H9 (cell line): ENCODE results near the gene LIM2. TPM values are rescaled to one million over a fixed set of nuclear protein-coding genes. Genes with fewer than 3 reads are reported as not detected.

ENCODE experiments used
- DNase-seq: peaks from one replicate; pipeline ENCODE4 v3.0.0-alpha.2; 2017
- H2AFZ ChIP-seq: one replicate; pipeline ENCODE4 v1.6.1; 2013; ENCODE audit warnings: mild to moderate bottlenecking, low read length, control low read depth, moderate library complexity
- H2AK5ac ChIP-seq: 2 replicates; pipeline ENCODE4 v1.6.1; 2013; ENCODE audit warnings: low read length, control low read depth, mixed read lengths; ENCODE audit not compliant: insufficient read length
- H2BK120ac ChIP-seq: one replicate; pipeline ENCODE4 v1.6.1; 2013; ENCODE audit warnings: low read depth, mild to moderate bottlenecking, low read length, control low read depth, inconsistent platforms; ENCODE audit not compliant: poor library complexity, severe bottlenecking
- H2BK12ac ChIP-seq: 2 replicates; pipeline ENCODE4 v1.6.1; 2013; ENCODE audit warnings: low read length, control low read depth, mixed read lengths, low read depth; ENCODE audit not compliant: insufficient read length
- H2BK15ac ChIP-seq: 2 replicates; pipeline ENCODE4 v1.6.1; 2013; ENCODE audit warnings: low read depth, low read length, control low read depth
- H2BK20ac ChIP-seq: one replicate; pipeline ENCODE4 v1.6.1; 2013; ENCODE audit warnings: low read depth, mild to moderate bottlenecking, low read length, control low read depth, inconsistent platforms; ENCODE audit not compliant: poor library complexity, severe bottlenecking
- H2BK5ac ChIP-seq: 2 replicates; pipeline ENCODE4 v1.6.1; 2013; ENCODE audit warnings: low read length, control low read depth, mixed read lengths; ENCODE audit not compliant: insufficient read length
- H3K14ac ChIP-seq: 2 replicates; pipeline ENCODE4 v1.6.1; 2013; ENCODE audit warnings: low read length, control low read depth; ENCODE audit not compliant: insufficient read depth
- H3K18ac ChIP-seq: 2 replicates; pipeline ENCODE4 v1.6.1; 2013; ENCODE audit warnings: low read depth, mild to moderate bottlenecking, mixed read lengths, low read length, control low read depth; ENCODE audit not compliant: insufficient read length
- H3K23ac ChIP-seq: 2 replicates; pipeline ENCODE4 v1.6.1; 2013; ENCODE audit warnings: low read length, control low read depth, mixed read lengths, low read depth; ENCODE audit not compliant: insufficient read length
- H3K23me2 ChIP-seq: 2 replicates; pipeline ENCODE4 v1.6.1; 2013; ENCODE audit warnings: low read depth, mild to moderate bottlenecking, mixed read lengths, low read length, control low read depth; ENCODE audit not compliant: insufficient read length, poor library complexity, severe bottlenecking
- H3K27ac ChIP-seq: 2 replicates; pipeline ENCODE4 v1.5.1; 2013; ENCODE audit warnings: low read length, control low read depth, mixed read lengths, low read depth; ENCODE audit not compliant: insufficient read length
- H3K27me3 ChIP-seq: 2 replicates; pipeline ENCODE4 v1.6.1; 2013; ENCODE audit warnings: low read length, control low read depth, inconsistent platforms; ENCODE audit not compliant: insufficient read depth
- H3K4ac ChIP-seq: 2 replicates; pipeline ENCODE4 v1.6.1; 2013; ENCODE audit warnings: low read depth, mild to moderate bottlenecking, control low read depth, inconsistent platforms, low read length, moderate library complexity
- H3K4me1 ChIP-seq: 2 replicates; pipeline ENCODE4 v1.6.1; 2013; ENCODE audit warnings: low read length, control low read depth, inconsistent platforms; ENCODE audit not compliant: insufficient read depth
- H3K4me2 ChIP-seq: 2 replicates; pipeline ENCODE4 v1.6.1; 2013; ENCODE audit warnings: low read length, control low read depth, mixed read lengths; ENCODE audit not compliant: insufficient read length, insufficient read depth
- H3K56ac ChIP-seq: 2 replicates; pipeline ENCODE4 v1.6.1; 2013; ENCODE audit warnings: low read depth, mild to moderate bottlenecking, mixed read lengths, low read length, control low read depth; ENCODE audit not compliant: insufficient read length
- H3K79me1 ChIP-seq: 2 replicates; pipeline ENCODE4 v1.6.1; 2013; ENCODE audit warnings: low read depth, mild to moderate bottlenecking, moderate library complexity, low read length, control low read depth, inconsistent platforms; ENCODE audit not compliant: insufficient read depth, poor library complexity, severe bottlenecking
- H3K79me2 ChIP-seq: 2 replicates; pipeline ENCODE4 v1.6.1; 2013; ENCODE audit warnings: low read length, control low read depth, inconsistent platforms; ENCODE audit not compliant: insufficient read depth
- H3K9ac ChIP-seq: 2 replicates; pipeline ENCODE4 v1.6.1; 2013; ENCODE audit warnings: low read length, control low read depth, mixed read lengths; ENCODE audit not compliant: insufficient read length; ENCODE audit errors: extremely low read depth
- H3K9me3 ChIP-seq: one replicate; pipeline ENCODE4 v1.6.1; 2013; ENCODE audit warnings: low read depth, low read length, inconsistent platforms; ENCODE audit not compliant: control insufficient read depth
- H3T11ph ChIP-seq: one replicate; pipeline ENCODE4 v1.6.1; 2013; ENCODE audit warnings: mild to moderate bottlenecking, low read length, control low read depth, inconsistent platforms
- H4K20me1 ChIP-seq: one replicate; pipeline ENCODE4 v1.6.1; 2013; ENCODE audit not compliant: control insufficient read depth, insufficient read length, insufficient read depth
- H4K5ac ChIP-seq: 2 replicates; pipeline ENCODE4 v1.6.1; 2013; ENCODE audit warnings: low read depth, mild to moderate bottlenecking, mixed read lengths, low read length, control low read depth; ENCODE audit not compliant: insufficient read length
- H4K8ac ChIP-seq: replicated peaks from 2 replicates; pipeline ENCODE4 v1.6.1; 2013; ENCODE audit warnings: low read length, control low read depth, mixed read lengths, low read depth; ENCODE audit not compliant: insufficient read length
- H4K91ac ChIP-seq: 2 replicates; pipeline ENCODE4 v1.6.1; 2013; ENCODE audit warnings: low read depth, mild to moderate bottlenecking, moderate library complexity, mixed read lengths, low read length, control low read depth; ENCODE audit not compliant: insufficient read length
- H3K27ac Mint-ChIP-seq, 3 experiments: 2 replicates in 2 of 3; 3 replicates in 1 of 3; pipeline ENCODE4 v1.8.0; 2020 to 2021; ENCODE audit warnings: mixed read lengths in 3 of 3, mild to moderate bottlenecking in 1 of 3, moderate library complexity in 1 of 3
- H3K27me3 Mint-ChIP-seq: 2 replicates; pipeline ENCODE4 v1.8.0; 2021; ENCODE audit warnings: low read depth, mild to moderate bottlenecking, moderate library complexity, mixed read lengths
- H3K36me3 Mint-ChIP-seq, 3 experiments: 2 replicates in 2 of 3; 3 replicates in 1 of 3; pipeline ENCODE4 v1.8.0; 2020 to 2021; ENCODE audit warnings: low read depth in 3 of 3, mixed read lengths in 3 of 3; ENCODE audit not compliant: insufficient read depth in 1 of 3
- H3K4me1 Mint-ChIP-seq, 2 experiments: 2 replicates each; pipeline ENCODE4 v1.8.0; 2020; ENCODE audit warnings: mixed read lengths in 2 of 2
- H3K4me3 Mint-ChIP-seq, 2 experiments: 2 replicates in 1 of 2; 3 replicates in 1 of 2; pipeline ENCODE4 v1.8.0; 2020 to 2021; ENCODE audit warnings: mild to moderate bottlenecking in 2 of 2, mixed read lengths in 2 of 2, moderate library complexity in 1 of 2
- H3K9me3 Mint-ChIP-seq, 2 experiments: 2 replicates in 1 of 2; 3 replicates in 1 of 2; pipeline ENCODE4 v1.8.0; 2020; ENCODE audit warnings: mild to moderate bottlenecking in 2 of 2, mixed read lengths in 2 of 2, moderate library complexity in 1 of 2
- CTCF ChIP-seq: fragments of 200-600 bp; sonication (generic); conservative IDR thresholded peaks from 3 replicates; pipeline ENCODE4 v1.8.0; 2021; ENCODE audit warnings: antibody characterized with exemption, mild to moderate bottlenecking
- WGBS: extraction: QIAGEN DNeasy Blood & Tissue Kit; methylation state at CpG from one replicate; pipeline ENCODE4 v1.1.7; 2013; ENCODE audit warnings: missing lambda C conversion rate, low lambda C conversion rate, mixed read lengths; ENCODE audit not compliant: insufficient read length; ENCODE audit errors: extremely low coverage; 5-methylcytosine and 5-hydroxymethylcytosine counted together
- total RNA-seq: library from RNA; stranded (reverse); gene quantifications from 2 replicates; pipeline ENCODE4 v1.2.1, GENCODE V29; 2021

The LIM2 gene
- total RNA-seq, 1 experiment from 2014 or later, result not detected

- no peak overlapping the region for H2BK15ac ChIP-seq
- no peak overlapping the region for H3K27ac ChIP-seq
- H3K27ac Mint-ChIP-seq, result peak overlapping the region in 1 of 3 experiments; percentile 86; a peak in 2 of 7 replicates
- H3K79me1 ChIP-seq, result no peaks in the 10 kb centered on the region
- H4K20me1 ChIP-seq, result no peaks in the 10 kb centered on the region
- no peaks in the 10 kb centered on the region for H3K4me1 ChIP-seq
- no peak overlapping the region for H2AK5ac ChIP-seq
- H3K9ac ChIP-seq, result no peak overlapping the region
- H3T11ph ChIP-seq, result no peak overlapping the region
- H3K4me3 Mint-ChIP-seq, result peak overlapping the region; percentile 12 to 66; a peak in 2 of 5 replicates
- no peak overlapping the region for H3K4ac ChIP-seq
- H3K36me3 Mint-ChIP-seq, result peaks cover 10 to 25% (median 12%) of the 10 kb centered on the region in 3 experiments
- no peak overlapping the region for H2BK20ac ChIP-seq
- H3K56ac ChIP-seq, result no peak overlapping the region
- H4K5ac ChIP-seq, result no peak overlapping the region
- H3K14ac ChIP-seq, result no peak overlapping the region
- no peaks in the 10 kb centered on the region for H3K27me3 ChIP-seq
- H3K4me1 Mint-ChIP-seq, result peaks cover 19 to 36% of the 10 kb centered on the region in 2 experiments
- no peak overlapping the region for H2AFZ ChIP-seq
- H3K9me3 ChIP-seq, result no peaks in the 10 kb centered on the region
- no peak overlapping the region for H3K4me2 ChIP-seq
- DNase-seq, result no peak
- no CpG with 5 or more reads among the region's 2 CpGs for WGBS
- no peak for TF ChIP-seq CTCF
- H4K8ac ChIP-seq, result no peak overlapping the region
- no peak overlapping the region for H2BK120ac ChIP-seq
- peaks cover 8% of the 10 kb centered on the region for H3K23me2 ChIP-seq
- no peak overlapping the region for H4K91ac ChIP-seq
- no peak overlapping the region for H2BK12ac ChIP-seq
- H3K79me2 ChIP-seq, result no peaks in the 10 kb centered on the region
- peaks cover 6 to 9% of the 10 kb centered on the region in 2 experiments for H3K9me3 Mint-ChIP-seq
- H3K18ac ChIP-seq, result no peak overlapping the region
- H3K23ac ChIP-seq, result no peak overlapping the region
- H2BK5ac ChIP-seq, result no peak overlapping the region
- H3K27me3 Mint-ChIP-seq, result no peaks in the 10 kb centered on the region
These were observed 8.4 kb upstream of the LIM2 start for GRCh38 chr19:51396175-51396574.
